Measurements from ENCODE around the gene CERS4.
"Not testable (repeated sequence)": the region's sequence is repeated elsewhere in the genome, so short reads cannot be mapped to it uniquely, and the experiment has no call there.

Gene CERS4, protein sequence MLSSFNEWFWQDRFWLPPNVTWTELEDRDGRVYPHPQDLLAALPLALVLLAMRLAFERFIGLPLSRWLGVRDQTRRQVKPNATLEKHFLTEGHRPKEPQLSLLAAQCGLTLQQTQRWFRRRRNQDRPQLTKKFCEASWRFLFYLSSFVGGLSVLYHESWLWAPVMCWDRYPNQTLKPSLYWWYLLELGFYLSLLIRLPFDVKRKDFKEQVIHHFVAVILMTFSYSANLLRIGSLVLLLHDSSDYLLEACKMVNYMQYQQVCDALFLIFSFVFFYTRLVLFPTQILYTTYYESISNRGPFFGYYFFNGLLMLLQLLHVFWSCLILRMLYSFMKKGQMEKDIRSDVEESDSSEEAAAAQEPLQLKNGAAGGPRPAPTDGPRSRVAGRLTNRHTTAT

DNA sequence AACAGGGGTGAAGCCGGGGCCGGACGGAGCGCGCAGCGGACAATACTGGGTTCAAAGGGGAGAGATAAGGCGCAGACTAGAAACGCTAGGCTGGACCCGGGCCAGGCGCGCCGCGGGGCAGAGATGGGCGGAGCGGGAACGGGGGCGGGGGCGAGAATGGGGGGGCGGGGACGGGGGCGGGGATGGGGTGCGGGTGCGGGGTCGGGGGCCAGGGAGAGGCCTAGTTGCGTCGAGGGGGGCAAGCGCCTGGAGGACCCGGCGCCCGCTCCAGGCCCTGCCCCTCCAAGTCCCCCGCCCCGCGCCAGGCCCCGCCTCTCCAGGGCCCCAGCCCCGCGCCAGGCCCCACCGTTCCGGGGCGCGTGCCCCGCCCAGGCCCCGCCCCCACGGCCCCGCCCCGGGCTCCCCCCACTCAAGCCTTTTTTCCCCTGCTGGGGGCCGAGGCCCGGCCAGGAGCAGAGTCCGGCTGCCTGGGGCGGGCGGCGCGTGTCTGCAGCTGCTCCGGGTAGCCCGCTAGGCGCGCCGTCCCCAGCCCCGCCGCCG lies at the start of gene CERS4:
CERS4 (plus strand) TSS at position 449 of the 540 bp plus-strand sequence. CDS start 41,707 bp downstream, outside the sequence.
- peak; percentile 86 for DNase-seq

DNA sequence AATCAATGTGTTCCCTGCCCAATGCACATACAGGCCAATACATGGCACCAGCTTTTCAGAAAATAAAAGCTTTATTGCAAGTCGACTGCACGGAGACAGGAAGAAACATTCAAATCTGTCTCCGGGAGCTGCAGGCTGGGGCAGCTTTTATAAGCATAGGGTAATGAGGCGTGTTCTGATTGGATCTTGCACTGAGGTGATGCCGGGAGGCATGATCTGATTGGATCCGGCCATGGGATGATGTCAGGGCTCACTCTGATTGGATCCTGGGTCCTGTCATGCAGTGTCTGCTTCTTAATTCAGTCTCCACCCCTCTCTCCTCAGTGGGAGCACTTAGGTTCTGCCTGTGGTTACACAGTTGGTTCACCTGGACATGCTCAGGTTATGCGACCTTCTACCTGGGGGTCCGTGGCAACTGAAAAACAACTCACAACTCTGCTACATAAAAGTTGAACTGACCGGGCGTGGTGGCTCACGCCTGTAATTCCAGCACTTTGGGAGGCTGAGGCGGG lies 48.0 kb upstream of the CERS4 start:
- no peak for DNase-seq

DNA sequence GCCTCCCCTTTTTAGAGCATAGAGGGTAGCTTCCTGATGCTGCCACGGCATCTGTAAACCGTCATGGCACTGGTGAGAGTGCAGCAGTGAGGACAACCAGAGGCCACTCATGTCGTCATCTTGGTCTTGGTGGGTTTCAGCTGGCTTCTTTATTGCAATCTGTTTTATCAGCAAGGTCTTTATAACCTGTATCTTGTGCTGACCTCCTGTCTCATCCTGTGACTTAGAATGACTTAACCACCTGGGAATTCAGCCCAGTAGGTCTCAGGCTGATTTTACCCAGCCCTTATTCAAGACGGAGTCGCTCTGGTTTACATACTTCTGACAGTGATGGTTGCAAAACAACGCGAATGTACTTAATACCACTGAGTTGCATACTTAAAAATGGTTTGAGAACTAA lies 45.4 kb upstream of the CERS4 start:
- DNase-seq = no peak

DNA sequence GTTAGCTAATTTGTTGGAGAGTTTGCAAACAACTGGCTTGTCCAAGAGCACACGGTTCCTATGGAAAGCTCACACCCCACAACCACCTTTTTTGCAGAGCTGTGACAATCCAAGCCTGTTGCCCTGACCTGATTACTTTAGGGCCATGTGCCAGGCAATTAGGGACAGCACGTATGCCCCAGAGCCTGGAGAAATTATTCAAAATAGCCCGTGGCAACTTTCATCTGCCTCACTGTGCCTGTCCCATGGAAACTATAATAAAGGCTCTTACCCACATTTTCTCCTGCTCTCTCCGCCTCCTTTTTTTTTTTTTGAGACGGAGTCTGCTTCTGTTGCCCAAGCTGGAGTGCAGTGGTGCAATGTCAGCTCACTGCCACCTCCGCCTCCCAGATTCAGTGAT lies 41.2 kb upstream of the CERS4 start:
- DNase-seq = no peak

DNA sequence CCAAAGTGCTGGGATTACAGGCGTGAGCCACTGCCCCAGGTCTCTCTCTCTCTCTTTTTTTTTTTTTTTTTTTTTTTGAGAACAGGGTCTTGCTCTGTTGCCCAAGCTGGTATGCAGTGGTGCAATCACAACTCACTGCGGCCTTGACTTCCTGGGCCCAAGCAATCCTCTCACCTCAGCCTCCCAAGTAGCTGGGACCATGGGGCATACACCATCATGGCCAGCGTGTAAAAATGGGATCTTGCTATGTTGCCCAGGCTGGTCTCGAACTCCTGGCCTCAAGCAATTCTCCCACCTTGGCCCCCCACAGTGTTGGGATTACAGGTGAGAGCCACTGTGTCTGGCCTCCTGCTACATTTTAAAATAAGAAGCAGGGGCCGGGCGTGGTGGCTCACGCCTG lies 40.6 kb upstream of the CERS4 start:
- no peak for DNase-seq

DNA sequence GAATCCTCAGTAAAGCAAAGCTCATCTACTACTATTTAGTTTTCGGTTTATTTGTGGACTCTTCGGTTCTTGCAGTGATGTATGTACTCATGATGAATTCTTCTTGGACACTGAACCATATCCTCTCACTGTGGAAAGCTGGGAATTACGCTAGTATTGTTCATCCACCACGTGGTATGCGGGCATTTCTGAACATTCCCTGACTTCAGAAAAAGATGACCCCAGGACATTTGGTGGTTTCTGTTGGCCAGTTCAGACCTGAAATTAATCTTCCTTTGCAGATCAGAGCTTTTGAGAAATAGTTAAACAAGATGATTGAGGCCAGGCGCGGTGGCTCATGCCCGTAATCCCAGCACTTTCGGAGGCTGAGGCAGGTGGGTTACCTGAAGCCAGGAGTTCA lies 34.5 kb upstream of the CERS4 start:
- DNase-seq = no peak

DNA sequence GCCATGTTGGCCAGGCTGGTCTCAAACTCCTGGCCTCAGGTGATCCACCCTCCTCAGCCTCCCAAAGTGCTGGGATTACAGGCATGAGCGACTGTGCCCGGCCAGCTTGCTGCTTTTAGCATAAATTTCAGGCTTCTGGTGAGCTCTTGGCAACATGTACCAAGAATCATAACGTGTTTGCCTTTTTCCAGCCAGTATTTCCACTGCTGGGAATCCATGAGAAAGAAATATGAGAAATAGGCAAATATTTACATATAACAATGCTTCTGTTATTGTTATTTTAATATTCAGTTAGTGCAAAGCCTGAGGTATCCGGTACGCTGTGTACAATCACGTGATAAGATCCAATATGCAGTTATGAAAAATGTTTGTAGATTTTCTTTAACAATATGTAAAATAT lies 29.2 kb upstream of the CERS4 start:
- DNase-seq = no peak

DNA sequence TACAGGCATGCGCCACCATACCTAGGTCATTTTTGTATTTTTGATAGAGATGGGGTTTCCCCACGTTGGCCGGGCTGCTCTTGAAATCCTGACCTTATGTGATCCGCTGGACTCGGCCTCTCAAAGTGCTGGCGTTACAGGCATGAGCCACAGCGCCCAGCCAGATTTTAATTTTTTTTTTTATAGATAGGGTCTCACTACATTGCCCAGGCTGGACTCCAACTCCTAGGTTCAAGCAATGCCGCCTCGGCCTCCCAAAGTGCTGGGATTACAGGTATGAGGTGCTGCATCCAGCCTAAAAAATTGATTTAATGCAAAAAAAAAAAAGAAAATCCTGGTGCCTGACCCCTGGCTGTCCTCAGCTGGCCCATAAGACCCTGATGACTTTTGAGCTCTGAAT lies 24.9 kb upstream of the CERS4 start:
- no peak for DNase-seq

DNA sequence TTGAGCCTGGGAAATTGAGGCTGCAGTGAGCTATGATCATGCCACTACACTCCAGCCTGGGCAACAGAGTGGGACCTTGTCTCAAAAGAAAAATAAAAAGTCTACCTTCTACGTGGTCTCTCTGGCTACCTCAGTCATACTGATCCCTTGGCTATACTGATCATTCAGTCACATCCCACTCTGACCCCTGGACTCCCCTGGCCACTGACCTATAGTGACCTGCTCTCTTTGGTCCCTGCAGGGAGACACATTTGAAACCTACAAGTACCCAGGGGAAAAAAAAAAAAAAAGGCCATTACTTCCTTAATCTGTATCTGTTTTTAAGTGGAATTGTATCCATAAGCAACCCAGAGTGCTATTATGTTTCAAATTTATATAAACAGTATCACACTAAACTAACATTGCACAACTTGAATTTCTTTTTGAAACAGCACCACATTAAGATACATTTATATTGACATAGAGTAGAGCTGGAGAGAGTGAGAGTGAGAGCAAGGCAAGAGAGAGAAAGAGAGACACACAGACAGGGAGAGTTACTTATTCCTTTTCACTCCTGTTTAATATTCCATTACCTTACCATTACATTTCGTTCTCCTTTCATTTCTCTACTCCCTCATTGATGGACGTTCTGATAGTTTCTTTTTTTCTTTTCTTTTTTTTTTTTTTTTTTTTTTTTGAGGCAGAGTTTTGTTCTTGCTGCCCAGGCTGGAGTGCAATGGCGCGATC lies 23.7 kb upstream of the CERS4 start:
- no peak for DNase-seq

DNA sequence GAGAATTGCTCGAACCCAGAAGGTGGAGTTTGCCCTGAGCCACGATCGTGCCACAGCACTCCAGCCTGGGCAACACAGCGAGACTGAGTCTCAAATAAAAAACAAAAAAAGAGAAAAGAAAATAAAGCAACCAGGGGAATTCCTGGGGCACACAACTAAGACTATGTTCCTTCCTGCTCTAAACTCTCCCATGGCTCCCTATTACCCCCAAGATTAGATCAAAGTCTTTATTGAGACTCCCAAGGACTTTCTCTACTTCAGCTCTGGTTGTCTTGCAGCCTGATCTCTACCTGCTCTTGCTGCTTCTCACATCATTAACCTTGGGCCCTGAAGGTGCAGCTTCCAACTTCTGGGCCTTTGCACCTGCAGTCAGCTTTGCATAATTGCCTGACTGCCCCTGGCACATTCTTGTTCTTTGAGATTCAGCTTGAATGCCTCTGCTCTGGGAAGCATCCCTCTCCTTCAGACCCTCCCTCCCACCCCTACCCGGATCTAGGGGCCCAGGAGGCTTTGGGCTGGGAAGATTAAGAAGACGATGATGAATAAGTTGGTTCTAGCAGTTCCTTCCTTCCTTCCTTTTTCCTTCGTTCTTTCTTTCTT lies 16.8 kb upstream of the CERS4 start:
- no peak for DNase-seq

DNA sequence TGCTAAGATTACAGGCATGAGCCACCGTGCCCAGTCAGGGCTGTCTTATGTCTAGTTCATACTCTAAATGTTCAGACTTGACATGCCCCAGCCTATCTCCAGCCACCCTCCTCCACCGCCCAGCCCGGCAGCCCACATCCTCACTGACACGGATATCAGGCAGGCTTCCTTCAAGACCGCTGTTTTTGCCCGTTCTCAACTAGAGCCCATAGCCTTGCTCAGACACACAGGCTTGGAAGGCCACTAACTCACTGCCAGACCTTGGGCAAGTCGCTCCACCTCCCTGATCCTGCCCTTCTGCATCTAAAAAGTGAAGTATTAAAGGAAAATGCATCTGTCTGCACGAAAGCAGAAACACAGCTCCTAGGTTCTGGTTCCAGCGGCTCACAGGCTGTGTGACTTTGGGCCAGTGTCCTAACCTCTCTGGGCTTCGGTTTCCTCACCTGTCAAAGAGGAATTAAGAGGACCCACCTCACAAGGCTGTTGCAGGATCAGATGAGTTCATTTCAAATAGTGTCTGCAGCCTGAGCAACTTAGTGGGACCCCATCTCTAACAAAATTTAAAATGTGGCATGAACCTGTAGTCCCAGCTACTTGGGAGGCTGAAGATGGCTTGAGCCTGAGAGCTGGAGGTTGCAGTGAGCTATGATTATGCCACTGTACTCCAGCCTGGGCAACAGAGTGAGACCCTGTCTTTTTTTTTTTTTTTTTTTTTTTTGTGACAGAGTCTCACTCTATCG lies 14.5 kb upstream of the CERS4 start:
- DNase-seq = peak; percentile 65

DNA sequence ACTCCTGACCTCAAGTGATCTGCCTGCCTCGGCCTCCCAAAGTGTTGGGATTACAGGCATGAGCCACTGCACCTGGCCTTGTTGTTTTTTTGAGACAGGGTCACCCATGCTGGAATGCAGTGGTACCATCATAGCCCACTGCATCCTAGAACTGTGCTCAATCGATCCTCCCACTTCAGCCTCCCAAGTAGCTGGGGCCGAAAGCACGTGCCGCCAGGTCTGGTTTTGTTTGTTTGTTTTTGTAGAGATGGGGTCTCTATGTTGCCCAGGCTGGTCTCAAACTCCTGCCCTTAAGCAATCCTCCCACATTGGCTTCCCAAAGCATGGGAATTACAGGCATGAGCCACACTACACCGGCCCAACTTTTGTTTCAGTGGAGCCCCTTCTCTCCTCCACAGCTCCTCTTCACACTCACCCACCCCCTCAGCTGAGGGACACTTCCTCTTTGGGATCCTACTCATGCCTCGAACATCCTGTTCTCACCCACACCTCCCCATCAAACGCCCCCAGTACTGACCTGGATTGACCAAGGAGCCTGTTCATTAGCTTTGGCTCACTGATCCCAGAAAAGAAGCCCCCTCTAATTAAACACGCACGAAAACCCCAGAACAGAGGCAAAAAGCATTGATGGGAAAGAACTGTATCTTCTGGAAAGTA lies 12.8 kb upstream of the CERS4 start:
- DNase-seq = no peak

DNA sequence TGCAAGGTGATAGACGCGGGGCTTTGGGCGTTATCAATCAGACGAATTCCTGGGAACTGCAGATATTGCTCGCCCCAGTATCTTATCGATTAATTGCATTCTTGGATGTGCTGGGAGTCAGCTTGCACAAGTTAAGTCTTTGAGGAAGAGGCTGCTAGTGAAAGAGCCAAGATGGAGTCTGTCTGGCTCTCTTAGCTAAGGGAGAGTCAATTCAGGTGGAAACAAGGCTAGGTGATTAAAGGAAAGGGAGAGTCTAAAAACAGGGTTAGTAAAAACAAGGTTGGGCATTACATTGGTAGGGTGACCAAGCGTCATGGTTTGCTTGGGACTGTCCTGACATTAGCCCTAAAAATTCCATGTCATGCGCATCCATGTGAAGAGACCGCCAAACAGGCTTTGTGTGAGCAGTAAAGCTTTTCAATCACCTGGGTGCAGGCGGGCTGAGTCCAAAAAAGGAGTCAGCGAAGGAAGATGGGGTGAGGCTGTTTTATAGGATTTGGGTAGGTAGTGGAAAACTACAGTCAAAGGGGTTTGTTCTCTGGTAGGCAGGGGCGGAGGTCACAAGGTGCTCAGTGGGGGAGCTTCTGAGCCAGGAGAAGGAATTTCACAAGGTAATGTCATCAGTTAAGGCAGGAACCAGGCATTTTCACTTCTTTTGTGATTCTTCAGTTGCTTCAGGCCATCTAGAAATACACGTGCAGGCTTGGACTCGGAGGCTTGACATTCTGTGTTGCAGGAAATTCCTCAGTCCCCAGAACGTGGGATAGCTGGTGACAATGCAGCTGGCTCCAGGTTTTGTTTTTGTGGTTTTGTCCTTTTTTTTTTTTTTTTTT lies 5.7 kb upstream of the CERS4 start:
- not testable (repeated sequence) for DNase-seq

DNA sequence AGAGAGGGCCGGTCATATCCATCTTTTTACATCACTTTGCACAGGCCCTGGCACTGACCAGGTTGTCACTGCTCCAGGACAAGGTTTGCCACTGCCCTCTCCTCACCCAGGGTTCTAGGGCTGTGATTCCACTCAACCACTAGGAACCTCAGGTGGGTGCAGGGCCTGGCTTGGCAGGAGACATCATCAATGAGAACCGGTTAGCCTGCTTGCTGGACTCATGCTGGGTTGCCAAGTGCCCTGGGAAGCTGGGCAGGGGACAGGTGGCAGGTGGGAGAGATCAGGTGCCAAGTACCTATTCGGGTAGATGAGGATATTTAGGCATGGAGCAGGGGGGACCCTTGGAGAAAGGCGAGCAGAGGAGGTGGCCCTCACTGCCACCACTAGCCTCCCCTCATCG lies 4.2 kb upstream of the CERS4 start:
- DNase-seq = no peak

DNA sequence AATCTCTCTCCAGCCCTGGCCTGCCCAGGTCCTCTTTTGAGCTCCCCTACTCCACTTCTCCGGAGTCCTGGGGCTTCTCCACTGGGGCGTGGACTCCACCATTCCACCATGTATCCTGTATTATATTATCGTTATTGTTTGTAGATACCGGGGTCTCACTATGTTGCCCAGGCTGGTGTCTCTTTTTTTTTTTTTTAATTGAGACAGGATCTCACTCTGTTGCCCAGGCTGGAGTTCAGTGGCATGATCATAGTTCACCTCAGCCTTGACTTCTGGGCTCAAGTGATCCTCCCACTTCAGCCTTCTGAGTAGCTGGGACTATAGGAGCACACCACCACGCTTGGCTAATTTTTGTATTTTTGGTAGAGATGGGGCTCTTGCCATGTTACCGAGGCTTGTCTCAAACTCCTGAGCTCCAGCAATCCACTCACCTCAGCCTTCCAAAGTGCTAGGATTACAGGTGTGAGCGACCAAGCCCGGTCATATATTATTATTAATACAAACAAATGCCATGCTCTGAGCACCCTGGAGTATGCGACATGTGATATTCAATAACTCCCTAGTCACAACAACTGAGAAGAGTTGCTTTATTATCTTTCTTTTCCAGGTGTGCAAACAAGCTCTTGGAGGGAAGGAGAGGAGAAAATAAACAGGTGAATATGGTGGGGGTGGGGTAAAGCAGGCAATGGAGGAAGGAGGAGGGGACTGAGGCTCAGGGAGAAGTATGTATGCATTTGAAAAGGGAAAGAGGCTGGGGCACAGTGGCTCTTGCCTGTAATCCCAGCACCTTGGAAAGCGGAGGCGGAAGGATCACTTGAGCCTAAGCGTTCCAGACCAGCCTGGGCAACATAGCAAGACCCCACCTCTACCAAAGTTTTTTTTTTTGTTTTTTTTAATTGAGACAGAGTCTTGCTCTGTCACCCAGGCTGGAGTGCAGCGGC lies 2.8 kb upstream of the CERS4 start:
- DNase-seq = no peak

DNA sequence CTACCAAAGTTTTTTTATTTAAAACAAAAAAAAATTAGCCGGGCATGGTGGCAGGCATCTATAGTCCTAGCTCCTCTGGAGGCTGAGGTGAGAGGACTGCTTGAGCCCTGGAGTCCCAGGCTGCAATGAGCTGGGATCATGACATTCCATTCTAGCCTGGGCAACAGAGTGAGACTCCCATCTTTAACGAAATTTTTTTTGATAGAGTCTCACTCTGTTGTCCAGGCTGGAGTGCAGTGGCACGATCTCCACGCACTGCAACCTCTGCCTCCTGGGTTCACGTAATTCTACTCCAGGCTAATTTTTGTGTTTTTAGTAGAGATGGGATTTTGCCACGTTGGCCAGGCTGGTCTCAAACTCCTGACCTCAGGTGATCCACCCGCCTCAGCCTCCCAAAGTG lies 1.8 kb upstream of the CERS4 start:
- not testable (repeated sequence) for DNase-seq

DNA sequence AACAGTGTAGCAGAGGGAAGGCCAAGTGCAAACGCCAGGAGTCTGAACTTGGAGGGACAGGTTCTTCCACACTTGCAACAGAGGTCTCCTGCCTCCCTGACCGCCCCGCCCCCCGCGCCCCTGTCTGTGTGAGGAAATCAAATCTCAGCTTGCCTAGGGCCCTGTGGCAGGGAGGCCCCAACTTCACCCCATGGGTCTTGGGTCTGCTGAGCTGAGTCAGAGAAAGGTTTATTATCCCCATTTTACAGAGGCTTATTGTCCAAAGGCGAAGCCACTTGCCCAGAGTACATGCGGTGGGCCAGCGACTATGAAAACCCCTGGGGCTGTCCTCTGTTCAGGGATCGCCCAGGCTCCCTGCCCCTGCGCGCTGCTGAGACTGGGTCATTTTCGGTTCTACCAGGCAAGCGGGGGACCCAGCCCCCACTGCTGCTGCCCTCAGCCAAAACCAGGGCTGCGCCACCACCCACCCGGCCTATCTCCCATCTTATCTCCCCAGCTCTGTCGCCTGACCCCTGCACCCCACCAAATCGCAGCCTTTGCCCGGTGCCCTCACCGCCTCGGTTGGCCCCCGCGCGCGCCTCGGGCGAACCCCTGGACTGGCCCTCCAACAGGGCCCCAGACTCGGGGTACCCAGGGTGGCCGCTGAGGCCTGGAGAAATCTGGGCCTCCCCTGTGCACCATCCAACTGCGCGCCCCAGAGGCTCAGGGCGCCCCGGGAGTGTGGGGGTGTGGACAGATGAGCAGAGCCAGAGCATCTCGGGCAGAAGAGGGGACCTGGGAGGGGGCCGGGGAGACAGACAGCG lies 850 bp upstream of the CERS4 start:
- no peak for DNase-seq

DNA sequence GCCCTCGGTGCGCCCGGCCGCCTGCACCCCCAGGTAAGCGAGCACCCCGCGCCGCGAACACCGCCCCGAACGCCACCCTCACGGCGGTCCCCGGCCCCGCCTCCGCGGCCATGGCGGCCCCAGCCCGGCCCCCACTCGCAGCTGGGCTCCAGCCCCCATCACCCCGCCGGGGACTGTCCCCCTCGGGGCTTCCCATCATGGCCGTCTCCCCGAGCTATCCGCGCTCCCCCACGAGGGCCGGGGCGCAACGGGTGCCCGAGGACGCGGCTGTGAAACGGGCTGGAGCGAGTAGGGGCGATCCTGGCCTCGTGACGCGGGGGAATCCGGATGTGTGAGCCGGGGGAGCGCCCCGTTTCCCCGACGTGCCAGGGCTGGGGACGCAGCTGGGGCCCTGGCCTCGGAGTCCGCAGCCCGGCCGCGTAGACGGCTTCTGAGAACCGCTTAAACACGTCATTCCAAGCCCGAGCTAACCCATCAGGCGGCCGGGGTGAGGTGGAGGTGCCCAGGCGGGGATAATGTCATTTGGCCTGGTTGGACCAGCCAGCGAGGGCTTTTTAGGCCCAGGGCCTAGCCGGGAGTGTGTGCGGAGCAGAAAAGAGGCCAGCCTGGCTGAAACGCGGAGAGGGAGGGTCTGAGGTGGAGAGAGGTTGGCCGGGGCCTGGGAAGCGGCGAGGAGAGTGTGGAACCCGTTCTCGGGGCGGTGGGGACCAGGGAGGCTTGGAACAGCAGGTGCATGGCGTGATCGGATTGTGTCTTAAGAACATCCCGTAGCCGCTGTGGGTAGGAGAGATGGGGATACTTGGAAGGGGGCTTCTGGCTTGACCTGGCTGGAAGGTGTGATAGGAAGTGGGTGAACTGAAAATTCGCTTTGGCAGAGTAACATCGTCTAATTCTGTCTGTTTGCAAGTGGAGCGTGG lies 550 bp downstream of the CERS4 start:
- DNase-seq = peak; percentile 89

Measured in CD4-positive, alpha-beta T cell treated with Interleukin-10 for 1 hour (primary cell).